HG02943 (cell line): Measurements from ENCODE around the gene ZC2HC1C.

Experiments used
- ATAC-seq: cut with Tn5 transposase; IDR thresholded peaks from one replicate; pipeline ENCODE4 v1.9.1; 2021; ENCODE audit warnings: mild to moderate bottlenecking, low read depth, moderate library complexity; ENCODE audit not compliant: unreplicated experiment

Gene ZC2HC1C, protein sequence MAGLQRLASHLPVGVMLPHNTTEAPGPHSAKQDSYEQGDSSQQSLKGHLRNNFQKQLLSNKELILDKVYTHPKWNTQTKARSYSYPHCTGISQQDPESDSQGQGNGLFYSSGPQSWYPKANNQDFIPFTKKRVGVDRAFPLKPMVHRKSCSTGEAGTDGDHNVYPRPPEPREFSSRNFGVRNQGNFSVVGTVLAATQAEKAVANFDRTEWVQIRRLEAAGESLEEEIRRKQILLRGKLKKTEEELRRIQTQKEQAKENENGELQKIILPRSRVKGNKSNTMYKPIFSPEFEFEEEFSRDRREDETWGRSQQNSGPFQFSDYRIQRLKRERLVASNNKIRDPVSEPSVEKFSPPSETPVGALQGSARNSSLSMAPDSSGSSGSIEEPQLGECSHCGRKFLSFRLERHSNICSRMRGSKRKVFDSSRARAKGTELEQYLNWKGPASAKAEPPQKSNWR

DNA sequence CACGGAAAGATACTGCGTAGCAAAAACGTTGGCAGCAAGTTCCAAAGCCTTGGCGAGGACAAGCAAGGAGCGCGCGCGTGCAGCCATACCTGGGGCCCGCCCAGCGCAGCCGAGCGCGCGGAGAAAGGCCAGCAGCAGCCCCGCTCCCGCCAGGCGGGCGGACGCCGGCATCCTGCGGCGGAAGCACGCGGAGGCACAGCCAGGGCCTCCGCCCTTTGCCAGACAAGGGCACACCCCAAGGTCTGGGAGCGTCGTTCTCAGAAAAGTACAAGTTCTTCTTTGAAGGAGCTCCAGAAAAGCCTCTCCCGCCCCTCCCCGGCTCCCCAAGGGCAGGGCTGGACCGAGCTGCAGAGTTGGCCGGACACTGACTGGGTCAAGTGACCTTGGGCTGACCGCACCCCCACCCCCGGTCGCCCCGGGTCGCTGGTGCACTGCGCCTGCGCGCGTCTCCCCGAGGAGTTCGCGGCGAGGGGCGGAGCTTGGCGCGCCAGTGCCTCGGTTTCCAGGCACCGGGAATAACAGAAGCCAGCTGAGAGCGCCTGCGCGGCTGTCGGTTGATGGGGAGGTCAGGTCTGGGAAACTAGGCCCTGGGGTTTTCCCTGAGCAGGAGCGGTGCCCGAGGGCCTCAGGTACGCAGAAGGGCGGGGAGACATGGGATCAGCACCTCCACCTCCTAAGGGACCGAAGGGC is at the start of gene ZC2HC1C:
Gene ZC2HC1C, plus strand, starts transcription at position 521 of the 690 bp plus-strand sequence. CDS start 933 bp downstream, outside the sequence.
- no peak for ATAC-seq

DNA sequence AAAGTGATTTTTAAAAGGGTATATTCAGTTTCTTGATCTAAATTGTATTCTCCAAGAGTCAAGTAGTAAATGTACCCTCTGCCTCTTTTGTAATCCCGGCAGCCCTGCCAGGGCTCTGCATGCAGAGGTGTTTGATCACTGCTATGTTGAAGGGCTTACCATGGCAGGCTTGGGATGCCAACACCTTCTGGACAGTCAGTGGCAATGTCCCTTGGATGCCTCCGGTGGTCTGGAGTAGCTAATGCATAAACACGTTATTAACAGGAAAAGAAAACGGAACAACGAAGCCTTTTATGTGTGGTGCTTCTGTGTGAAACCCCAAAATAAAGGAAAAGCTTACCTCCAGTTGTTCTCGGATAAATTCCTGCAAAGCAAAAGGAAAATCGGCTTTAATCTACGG is 46.8 kb upstream of the ZC2HC1C start:
- no peak for ATAC-seq

DNA sequence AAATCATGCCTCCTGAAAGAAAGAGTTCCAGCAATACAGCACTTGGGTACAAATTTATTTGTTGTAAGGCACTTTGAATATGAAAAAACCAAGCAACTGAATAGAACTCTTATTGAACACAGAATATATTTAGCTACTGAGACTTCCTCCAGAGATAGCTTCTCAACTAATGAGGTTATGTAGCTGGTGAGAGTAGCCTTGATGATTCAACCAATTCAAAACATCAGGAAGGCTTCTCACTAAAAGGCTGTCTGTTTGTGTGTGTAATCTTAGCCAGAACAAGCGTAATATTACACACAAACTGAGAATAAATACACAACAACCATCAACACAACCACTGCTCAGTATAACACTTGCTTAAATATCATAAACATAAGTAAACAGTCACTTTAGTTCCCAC is 46.3 kb upstream of the ZC2HC1C start:
- no peak for ATAC-seq

DNA sequence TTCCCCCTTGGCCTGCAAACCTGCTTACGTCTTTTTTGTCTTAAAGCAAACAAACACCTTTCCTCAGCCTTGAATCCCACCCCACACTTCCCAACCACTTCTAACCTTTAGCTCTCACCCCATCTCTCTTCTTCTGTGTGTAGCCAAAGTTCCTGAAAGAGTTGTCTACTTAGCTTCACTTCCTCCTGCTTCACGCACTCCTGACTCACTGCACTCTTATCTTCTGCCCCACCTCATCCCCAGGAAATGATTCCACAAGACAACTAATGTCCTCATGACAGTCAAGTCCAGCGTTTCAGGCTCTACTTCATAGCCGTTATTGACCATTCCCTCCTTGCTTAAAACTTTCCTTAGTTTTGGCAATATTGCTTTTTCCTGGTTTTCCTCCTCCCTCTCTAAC is 44.4 kb upstream of the ZC2HC1C start:
- ATAC-seq: no peak

DNA sequence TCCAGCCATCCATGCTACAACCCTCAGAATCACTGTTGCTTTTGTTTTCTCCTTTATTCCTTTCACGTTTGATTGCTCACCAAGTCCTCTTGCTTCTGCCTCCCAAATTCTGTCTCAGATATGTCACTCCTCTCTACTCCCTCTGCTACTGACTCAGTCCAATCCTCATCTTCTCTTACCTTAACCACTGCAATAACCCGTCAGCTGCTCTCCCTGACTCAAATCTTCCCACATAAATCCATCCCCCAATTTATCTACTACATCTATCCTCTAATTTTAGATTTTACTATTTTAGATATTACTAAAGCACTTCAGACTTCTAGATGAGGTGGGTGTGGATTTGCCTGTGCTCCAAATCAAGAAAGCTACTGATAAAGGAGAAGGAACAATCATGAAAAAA is 43.6 kb upstream of the ZC2HC1C start:
- no peak for ATAC-seq

DNA sequence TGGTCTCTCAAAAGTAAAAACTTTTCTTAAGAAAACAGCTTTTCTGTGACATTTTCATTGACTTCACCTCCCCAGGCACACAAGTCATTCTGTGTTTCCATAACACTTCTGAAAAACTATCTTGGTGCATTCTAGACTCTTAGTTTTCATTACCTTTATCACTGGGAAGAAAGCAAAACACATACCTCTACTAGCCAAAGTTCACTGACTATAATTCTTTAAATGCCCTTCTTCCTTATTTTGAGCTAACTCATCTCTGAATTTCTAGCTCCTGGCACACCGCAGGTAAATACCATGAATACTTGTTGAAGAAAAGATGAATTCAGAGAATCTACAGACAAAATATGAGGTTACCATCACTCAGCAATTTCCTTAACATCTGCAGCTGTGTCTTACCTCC is 39.3 kb upstream of the ZC2HC1C start:
- ATAC-seq: no peak

DNA sequence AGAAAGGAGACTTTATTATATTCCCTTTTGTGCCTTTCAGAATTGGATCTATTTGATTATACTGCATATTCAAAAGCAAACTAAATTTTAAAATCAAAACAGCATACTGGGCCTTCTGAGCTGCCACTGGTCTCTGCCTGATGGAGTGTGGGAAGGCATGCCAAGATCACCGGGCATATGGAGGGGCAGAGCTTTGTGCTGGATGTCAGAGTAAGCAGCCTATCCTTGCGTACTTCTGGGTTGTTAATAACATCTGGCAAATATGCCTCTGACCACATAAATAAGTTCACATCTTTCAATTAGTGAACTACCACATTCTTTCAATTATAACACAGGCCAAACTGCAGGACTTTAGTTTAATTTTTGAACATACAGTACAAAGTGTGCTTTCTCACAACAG is 36.5 kb upstream of the ZC2HC1C start:
- ATAC-seq: no peak

DNA sequence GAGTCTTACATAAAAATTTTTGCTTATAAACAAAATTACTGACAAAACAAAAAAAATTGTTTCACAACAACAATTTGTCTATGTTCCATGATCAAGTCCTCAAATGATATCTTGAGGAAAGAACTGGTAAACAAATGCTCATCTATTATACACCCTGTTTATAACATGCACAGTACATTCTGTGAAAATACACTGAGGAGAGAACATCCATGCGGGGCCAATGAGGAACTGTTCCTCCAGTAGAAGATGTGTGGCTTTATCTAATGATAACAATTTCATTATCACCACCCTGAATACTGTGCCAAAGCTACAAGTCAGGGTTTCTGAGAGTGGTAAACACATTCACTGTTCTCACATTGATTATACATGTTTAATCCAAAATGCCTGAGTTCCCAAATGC is 28.9 kb upstream of the ZC2HC1C start:
- ATAC-seq: no peak

DNA sequence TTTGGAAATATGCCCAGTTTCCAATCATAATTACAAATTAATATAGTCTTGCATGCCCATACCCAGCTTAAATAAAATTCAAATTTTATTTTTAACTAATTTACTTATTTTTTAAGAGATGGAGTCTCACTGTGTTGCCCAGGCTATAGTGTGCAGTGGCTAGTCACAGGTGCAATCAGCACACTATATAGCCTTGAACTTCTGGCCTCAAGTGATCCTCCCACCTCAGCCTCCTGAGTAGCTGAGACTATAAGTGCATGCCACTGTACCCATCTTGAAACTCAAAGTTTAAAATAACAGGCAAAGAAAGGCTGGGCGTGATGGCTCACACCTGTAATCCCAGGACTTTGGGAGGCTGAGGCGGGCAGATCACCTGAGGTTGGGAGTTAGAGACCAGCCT is 28.5 kb upstream of the ZC2HC1C start:
- no peak for ATAC-seq

DNA sequence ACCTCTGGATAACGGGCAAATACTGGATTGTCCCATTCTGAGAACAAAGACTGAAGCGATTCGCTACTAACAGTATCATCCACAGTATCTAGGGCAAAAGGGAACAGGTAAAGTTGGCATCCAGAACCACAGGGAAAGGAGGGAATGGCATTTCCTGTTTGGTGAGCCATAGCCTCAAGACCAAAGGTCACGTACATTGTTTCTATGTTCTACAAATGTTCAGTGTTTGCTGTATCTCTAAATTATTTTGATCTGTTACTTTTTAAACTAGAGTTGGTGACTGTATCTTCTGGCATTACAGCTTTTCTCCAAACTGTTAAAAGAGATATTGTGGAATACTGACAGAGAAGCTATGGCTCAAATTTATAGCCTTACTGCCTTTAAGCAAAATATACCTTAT is 27.8 kb upstream of the ZC2HC1C start:
- ATAC-seq: no peak

DNA sequence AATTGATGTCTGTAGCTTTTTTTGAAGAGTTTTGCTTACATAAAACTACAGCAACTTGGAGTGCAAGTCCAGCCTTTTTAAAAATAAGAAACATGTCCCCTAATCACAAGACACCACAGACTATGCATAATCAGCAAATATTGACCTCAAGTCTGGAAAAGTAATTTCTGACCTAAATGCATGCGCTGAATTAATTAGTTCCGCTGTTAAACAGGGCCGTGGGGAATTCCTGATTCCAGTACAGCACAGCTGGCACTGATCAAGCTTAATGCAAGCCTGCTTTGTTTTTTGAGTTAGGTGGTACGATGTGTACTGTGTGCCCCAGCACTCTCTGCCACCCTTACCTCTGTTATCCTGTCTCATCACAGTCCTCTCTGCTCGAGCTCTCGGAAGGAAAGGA is 27.4 kb upstream of the ZC2HC1C start:
- ATAC-seq: no peak

DNA sequence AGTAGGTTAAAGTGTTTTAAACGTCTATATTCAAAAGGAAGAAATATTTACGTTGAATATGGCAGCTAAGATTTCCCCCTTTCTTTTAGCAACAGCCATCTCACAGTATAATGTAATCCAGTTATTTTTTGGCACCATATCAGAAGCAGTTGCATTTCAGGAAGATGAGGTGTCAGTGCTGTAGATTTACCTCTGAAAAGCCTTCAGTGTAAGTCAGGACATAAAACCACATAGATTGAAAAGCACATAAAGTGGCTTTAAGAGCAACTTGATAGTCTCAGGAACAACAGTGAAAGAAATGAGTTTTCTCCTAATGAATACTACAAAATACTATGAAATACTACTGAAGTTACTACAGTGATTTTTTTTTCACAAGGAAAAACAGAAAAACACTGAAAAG is 25.1 kb upstream of the ZC2HC1C start:
- ATAC-seq: no peak

DNA sequence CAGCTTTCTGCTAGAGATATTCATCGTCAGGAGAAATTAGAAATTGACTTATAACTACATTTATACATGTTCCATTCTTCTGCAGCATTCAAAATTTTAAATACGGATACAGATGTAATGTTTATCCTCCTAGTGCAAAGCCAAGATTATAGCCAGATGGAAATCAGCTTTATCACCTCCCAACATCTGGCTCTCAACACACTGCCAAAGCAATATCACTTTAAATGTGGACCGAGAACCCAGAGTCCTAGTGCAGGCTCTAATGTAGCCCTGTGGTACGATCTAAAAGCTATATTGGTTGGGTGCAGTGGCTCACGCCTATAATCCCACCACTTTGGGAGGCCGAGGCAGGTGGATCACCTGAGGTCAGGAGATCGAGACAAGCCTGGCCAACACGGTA is 24.7 kb upstream of the ZC2HC1C start:
- ATAC-seq: no peak

DNA sequence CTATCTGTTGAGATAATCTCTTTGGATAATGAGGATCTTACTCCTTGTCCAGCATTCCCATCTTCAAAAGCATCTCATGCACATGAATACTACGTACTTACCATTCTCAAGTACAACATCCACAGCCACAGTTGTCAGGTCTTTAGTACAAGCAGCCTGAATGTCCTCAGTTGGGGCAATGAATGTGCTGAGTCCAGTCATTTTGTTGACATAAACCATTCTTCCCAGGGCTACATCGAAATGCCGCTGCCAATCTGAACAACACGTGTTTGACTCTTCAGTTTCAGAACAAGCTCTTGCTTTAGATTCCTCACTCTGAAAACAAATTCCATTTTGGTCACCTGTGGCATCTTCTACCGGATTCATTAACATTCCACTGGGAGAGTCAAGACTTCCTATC is 23.2 kb upstream of the ZC2HC1C start:
- ATAC-seq: no peak

DNA sequence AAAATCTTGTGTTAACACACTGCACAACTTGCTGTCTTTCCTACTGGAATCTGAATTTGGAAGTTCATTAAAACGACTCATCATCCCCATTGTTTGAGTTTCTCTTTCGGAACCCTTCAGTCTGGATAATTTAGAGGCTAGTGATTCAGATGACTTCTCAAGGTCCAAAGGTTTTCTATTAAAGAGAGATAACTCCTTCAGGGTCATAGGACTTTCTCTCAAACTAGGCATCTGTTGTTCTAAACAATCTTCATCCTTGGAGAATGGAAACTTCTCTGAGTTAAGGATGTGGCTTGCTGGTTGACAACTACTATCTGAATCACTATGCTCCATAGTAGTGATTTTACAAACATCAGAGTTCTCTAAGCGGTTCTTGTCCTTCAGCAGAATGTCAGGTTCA is 22.5 kb upstream of the ZC2HC1C start:
- ATAC-seq: no peak

DNA sequence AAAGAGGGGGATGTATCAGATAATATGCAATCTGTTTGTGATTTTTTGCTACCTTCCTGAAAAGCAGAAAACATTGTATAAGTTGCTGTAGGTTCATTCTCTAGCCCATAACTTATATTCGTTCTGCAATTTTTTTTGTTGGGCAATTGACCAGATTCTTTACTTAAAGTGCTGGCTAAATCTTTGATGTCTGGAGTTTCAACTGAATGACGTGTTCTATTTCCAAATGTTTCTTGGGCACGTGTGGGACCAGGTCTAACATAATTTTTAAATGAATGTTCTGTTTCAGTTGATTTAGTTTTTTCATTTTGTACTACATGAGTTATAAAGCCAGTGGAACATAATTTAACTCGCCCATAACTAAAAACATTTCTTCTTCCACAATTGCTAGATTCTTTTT is 21.9 kb upstream of the ZC2HC1C start:
- ATAC-seq: no peak

DNA sequence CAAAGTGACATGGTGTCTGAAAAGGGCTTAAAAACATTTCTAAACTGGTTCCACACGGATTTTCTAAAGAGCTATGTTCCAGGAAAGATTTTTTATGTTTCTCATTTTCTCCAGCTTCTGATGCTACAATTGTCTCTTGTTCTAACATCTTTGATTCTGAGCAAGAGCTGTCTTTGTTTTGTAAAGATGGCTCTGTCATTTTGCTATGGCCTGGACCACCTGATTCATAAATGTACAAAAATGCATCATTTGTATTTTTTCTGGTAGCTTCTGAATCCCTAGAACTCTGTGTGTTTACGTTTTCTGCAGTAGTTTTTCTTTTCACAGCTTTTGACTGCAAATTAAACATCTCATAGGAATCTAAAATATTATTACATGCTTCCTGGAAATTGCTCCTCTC is 21.3 kb upstream of the ZC2HC1C start:
- ATAC-seq: no peak

DNA sequence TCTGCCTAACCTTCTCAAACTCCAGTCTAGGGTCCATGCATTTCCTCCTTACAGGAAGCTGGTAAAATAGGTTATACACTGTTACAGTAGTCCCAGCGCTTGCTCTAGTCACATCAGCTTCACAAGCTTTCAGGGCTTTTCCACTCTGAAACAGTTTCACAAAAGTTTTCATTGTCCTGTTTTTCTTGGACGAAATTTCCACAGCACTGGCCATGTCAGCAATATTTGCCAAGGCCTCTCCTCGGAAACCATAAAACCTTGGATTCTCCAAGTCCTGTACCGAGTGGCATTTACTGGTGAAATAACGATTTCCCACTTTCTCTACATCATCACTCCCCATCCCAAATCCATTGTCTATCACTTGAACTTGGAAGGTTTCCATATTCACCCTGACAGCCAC is 20.3 kb upstream of the ZC2HC1C start:
- no peak for ATAC-seq

DNA sequence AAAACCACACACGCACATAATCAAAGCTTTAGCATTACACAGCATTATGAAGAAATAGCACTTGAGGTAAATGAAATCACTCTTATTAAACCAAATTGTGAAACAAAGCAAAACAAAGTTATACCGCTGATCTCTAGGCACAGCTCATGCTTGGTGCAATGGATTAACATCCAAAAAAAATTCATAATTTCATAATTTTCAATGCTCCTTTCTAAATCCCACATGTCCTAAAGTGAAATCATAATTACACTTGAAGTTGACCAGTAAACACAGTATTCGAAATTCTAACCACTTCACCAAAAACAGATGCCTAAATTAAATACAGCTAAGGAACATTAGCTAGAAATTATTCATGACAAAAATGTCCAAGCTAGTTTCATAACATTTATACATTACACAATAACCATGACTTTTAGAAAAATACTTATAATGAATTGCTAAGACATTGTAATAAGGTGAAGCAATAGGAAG is 19.7 kb upstream of the ZC2HC1C start:
- no peak for ATAC-seq

DNA sequence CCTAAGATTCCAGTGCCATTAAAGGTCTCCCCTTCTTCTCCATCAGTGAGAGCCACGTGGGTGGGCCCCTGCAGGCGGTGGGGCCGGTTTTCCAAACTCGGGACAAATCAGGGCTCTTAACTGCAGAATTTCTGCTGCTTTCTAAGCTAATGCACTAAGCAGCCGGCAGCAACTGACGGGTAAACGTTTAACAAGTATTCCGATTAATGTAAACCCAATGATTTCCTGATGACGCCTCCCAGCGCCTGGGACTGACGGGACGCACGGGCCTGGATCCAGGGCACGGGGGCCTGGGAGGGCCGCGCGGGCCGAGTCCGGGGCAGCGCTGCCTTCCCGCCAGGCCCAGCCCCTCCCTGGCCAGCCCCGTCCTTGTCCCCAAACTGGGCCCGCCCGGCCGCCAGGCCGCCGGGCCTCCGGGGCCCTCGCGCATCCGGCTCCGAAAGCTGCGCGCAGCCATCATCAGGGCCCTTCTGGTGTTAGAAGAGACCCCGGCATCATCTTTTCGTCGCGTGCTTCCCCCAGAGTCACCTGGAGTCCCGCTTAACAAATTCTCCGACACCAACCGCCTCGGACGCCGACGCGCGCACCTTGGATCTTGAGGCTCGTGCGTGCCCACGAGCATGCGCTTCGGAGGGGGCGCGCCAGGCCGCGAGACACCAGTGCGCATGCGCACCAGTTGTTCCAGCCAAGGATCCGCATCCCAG is 18.4 kb upstream of the ZC2HC1C start, which contains the start of gene MLH3:
Gene MLH3, minus strand, starts transcription at position 616 of the 704 bp plus-strand sequence. CDS start 1,812 bp downstream, outside the sequence.
- ATAC-seq: peak; percentile 74

DNA sequence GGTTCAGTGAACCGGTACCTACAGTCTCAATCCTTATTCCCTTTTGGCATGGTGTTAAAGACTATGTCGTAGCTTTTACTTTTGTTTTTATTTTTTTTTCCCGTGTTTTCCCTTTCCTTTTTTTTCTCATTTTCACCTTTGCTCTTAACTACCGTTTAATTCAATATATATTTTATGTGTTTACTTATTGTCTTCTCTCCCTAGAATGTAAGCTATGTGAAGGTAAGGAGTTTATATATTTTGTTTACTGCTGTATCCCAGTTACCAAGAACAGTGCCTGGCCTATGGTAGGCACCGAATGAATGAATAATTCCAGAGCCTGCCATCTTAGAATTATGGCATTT is 17.9 kb upstream of the ZC2HC1C start:
- ATAC-seq: no peak
